HCT116 (cell line): ENCODE measurements around the gene NEB.

Experiments
- CTCF ChIP-seq, 3 experiments: fragments of 200-600 bp in 1 of 3; sonication (generic) in 1 of 3; IDR thresholded peaks in 2 of 3; conservative IDR thresholded peaks in 1 of 3; 2 replicates each; pipeline ENCODE4 v1.5.1; 2012 to 2017; ENCODE audit warnings: low read depth in 2 of 3, low read length in 2 of 3, antibody characterized with exemption in 1 of 3, borderline replicate concordance in 1 of 3, control low read depth in 1 of 3, mild to moderate bottlenecking in 1 of 3, mixed read lengths in 1 of 3, mixed run types in 1 of 3, moderate library complexity in 1 of 3; ENCODE audit not compliant: insufficient read depth in 1 of 3
- TCF7L2 ChIP-seq: IDR thresholded peaks from 2 replicates; pipeline ENCODE4 v1.7.0; 2011; ENCODE audit warnings: borderline replicate concordance, inconsistent platforms; ENCODE audit not compliant: insufficient read depth, insufficient read length; ENCODE audit errors: extremely low read depth

- TF ChIP-seq CTCF (IDR thresholded peaks at IDR 0.05 in 2 of 3, conservative IDR thresholded peaks at IDR 0.05 in 1 of 3; ENCODE audit: borderline replicate concordance in 1 of 3, insufficient read depth in 1 of 3, low read depth in 2 of 3, low read length in 2 of 3) (no peak), TCF7L2 (no peak)
Observed at GRCh38 chr2:151707857-151708256, 26.4 kb downstream of the NEB start.
